H9 (cell line): ENCODE measurements around the gene USP35. TPM values are rescaled to one million over a fixed set of nuclear protein-coding genes. Genes with fewer than 3 reads are reported as not detected.

Experiments
- DNase-seq: peaks from one replicate; pipeline ENCODE4 v3.0.0-alpha.2; 2017
- H2AFZ ChIP-seq: one replicate; pipeline ENCODE4 v1.6.1; 2013; ENCODE audit warnings: mild to moderate bottlenecking, low read length, control low read depth, moderate library complexity
- H2AK5ac ChIP-seq: 2 replicates; pipeline ENCODE4 v1.6.1; 2013; ENCODE audit warnings: low read length, control low read depth, mixed read lengths; ENCODE audit not compliant: insufficient read length
- H2BK120ac ChIP-seq: one replicate; pipeline ENCODE4 v1.6.1; 2013; ENCODE audit warnings: low read depth, mild to moderate bottlenecking, low read length, control low read depth, inconsistent platforms; ENCODE audit not compliant: poor library complexity, severe bottlenecking
- H2BK12ac ChIP-seq: 2 replicates; pipeline ENCODE4 v1.6.1; 2013; ENCODE audit warnings: low read length, control low read depth, mixed read lengths, low read depth; ENCODE audit not compliant: insufficient read length
- H2BK15ac ChIP-seq: 2 replicates; pipeline ENCODE4 v1.6.1; 2013; ENCODE audit warnings: low read depth, low read length, control low read depth
- H2BK20ac ChIP-seq: one replicate; pipeline ENCODE4 v1.6.1; 2013; ENCODE audit warnings: low read depth, mild to moderate bottlenecking, low read length, control low read depth, inconsistent platforms; ENCODE audit not compliant: poor library complexity, severe bottlenecking
- H2BK5ac ChIP-seq: 2 replicates; pipeline ENCODE4 v1.6.1; 2013; ENCODE audit warnings: low read length, control low read depth, mixed read lengths; ENCODE audit not compliant: insufficient read length
- H3K14ac ChIP-seq: 2 replicates; pipeline ENCODE4 v1.6.1; 2013; ENCODE audit warnings: low read length, control low read depth; ENCODE audit not compliant: insufficient read depth
- H3K18ac ChIP-seq: 2 replicates; pipeline ENCODE4 v1.6.1; 2013; ENCODE audit warnings: low read depth, mild to moderate bottlenecking, mixed read lengths, low read length, control low read depth; ENCODE audit not compliant: insufficient read length
- H3K23ac ChIP-seq: 2 replicates; pipeline ENCODE4 v1.6.1; 2013; ENCODE audit warnings: low read length, control low read depth, mixed read lengths, low read depth; ENCODE audit not compliant: insufficient read length
- H3K23me2 ChIP-seq: 2 replicates; pipeline ENCODE4 v1.6.1; 2013; ENCODE audit warnings: low read depth, mild to moderate bottlenecking, mixed read lengths, low read length, control low read depth; ENCODE audit not compliant: insufficient read length, poor library complexity, severe bottlenecking
- H3K27ac ChIP-seq: 2 replicates; pipeline ENCODE4 v1.5.1; 2013; ENCODE audit warnings: low read length, control low read depth, mixed read lengths, low read depth; ENCODE audit not compliant: insufficient read length
- H3K27me3 ChIP-seq: 2 replicates; pipeline ENCODE4 v1.6.1; 2013; ENCODE audit warnings: low read length, control low read depth, inconsistent platforms; ENCODE audit not compliant: insufficient read depth
- H3K4ac ChIP-seq: 2 replicates; pipeline ENCODE4 v1.6.1; 2013; ENCODE audit warnings: low read depth, mild to moderate bottlenecking, control low read depth, inconsistent platforms, low read length, moderate library complexity
- H3K4me1 ChIP-seq: 2 replicates; pipeline ENCODE4 v1.6.1; 2013; ENCODE audit warnings: low read length, control low read depth, inconsistent platforms; ENCODE audit not compliant: insufficient read depth
- H3K4me2 ChIP-seq: 2 replicates; pipeline ENCODE4 v1.6.1; 2013; ENCODE audit warnings: low read length, control low read depth, mixed read lengths; ENCODE audit not compliant: insufficient read length, insufficient read depth
- H3K56ac ChIP-seq: 2 replicates; pipeline ENCODE4 v1.6.1; 2013; ENCODE audit warnings: low read depth, mild to moderate bottlenecking, mixed read lengths, low read length, control low read depth; ENCODE audit not compliant: insufficient read length
- H3K79me1 ChIP-seq: 2 replicates; pipeline ENCODE4 v1.6.1; 2013; ENCODE audit warnings: low read depth, mild to moderate bottlenecking, moderate library complexity, low read length, control low read depth, inconsistent platforms; ENCODE audit not compliant: insufficient read depth, poor library complexity, severe bottlenecking
- H3K79me2 ChIP-seq: 2 replicates; pipeline ENCODE4 v1.6.1; 2013; ENCODE audit warnings: low read length, control low read depth, inconsistent platforms; ENCODE audit not compliant: insufficient read depth
- H3K9ac ChIP-seq: 2 replicates; pipeline ENCODE4 v1.6.1; 2013; ENCODE audit warnings: low read length, control low read depth, mixed read lengths; ENCODE audit not compliant: insufficient read length; ENCODE audit errors: extremely low read depth
- H3K9me3 ChIP-seq: one replicate; pipeline ENCODE4 v1.6.1; 2013; ENCODE audit warnings: low read depth, low read length, inconsistent platforms; ENCODE audit not compliant: control insufficient read depth
- H3T11ph ChIP-seq: one replicate; pipeline ENCODE4 v1.6.1; 2013; ENCODE audit warnings: mild to moderate bottlenecking, low read length, control low read depth, inconsistent platforms
- H4K20me1 ChIP-seq: one replicate; pipeline ENCODE4 v1.6.1; 2013; ENCODE audit not compliant: control insufficient read depth, insufficient read length, insufficient read depth
- H4K5ac ChIP-seq: 2 replicates; pipeline ENCODE4 v1.6.1; 2013; ENCODE audit warnings: low read depth, mild to moderate bottlenecking, mixed read lengths, low read length, control low read depth; ENCODE audit not compliant: insufficient read length
- H4K8ac ChIP-seq: replicated peaks from 2 replicates; pipeline ENCODE4 v1.6.1; 2013; ENCODE audit warnings: low read length, control low read depth, mixed read lengths, low read depth; ENCODE audit not compliant: insufficient read length
- H4K91ac ChIP-seq: 2 replicates; pipeline ENCODE4 v1.6.1; 2013; ENCODE audit warnings: low read depth, mild to moderate bottlenecking, moderate library complexity, mixed read lengths, low read length, control low read depth; ENCODE audit not compliant: insufficient read length
- H3K27ac Mint-ChIP-seq, 3 experiments: 2 replicates in 2 of 3; 3 replicates in 1 of 3; pipeline ENCODE4 v1.8.0; 2020 to 2021; ENCODE audit warnings: mixed read lengths in 3 of 3, mild to moderate bottlenecking in 1 of 3, moderate library complexity in 1 of 3
- H3K27me3 Mint-ChIP-seq: 2 replicates; pipeline ENCODE4 v1.8.0; 2021; ENCODE audit warnings: low read depth, mild to moderate bottlenecking, moderate library complexity, mixed read lengths
- H3K36me3 Mint-ChIP-seq, 3 experiments: 2 replicates in 2 of 3; 3 replicates in 1 of 3; pipeline ENCODE4 v1.8.0; 2020 to 2021; ENCODE audit warnings: low read depth in 3 of 3, mixed read lengths in 3 of 3; ENCODE audit not compliant: insufficient read depth in 1 of 3
- H3K4me1 Mint-ChIP-seq, 2 experiments: 2 replicates each; pipeline ENCODE4 v1.8.0; 2020; ENCODE audit warnings: mixed read lengths in 2 of 2
- H3K4me3 Mint-ChIP-seq, 2 experiments: 2 replicates in 1 of 2; 3 replicates in 1 of 2; pipeline ENCODE4 v1.8.0; 2020 to 2021; ENCODE audit warnings: mild to moderate bottlenecking in 2 of 2, mixed read lengths in 2 of 2, moderate library complexity in 1 of 2
- H3K9me3 Mint-ChIP-seq, 2 experiments: 2 replicates in 1 of 2; 3 replicates in 1 of 2; pipeline ENCODE4 v1.8.0; 2020; ENCODE audit warnings: mild to moderate bottlenecking in 2 of 2, mixed read lengths in 2 of 2, moderate library complexity in 1 of 2
- CTCF ChIP-seq: fragments of 200-600 bp; sonication (generic); conservative IDR thresholded peaks from 3 replicates; pipeline ENCODE4 v1.8.0; 2021; ENCODE audit warnings: antibody characterized with exemption, mild to moderate bottlenecking
- WGBS: extraction: QIAGEN DNeasy Blood & Tissue Kit; methylation state at CpG from one replicate; pipeline ENCODE4 v1.1.7; 2013; ENCODE audit warnings: missing lambda C conversion rate, low lambda C conversion rate, mixed read lengths; ENCODE audit not compliant: insufficient read length; ENCODE audit errors: extremely low coverage; 5-methylcytosine and 5-hydroxymethylcytosine counted together
- total RNA-seq: library from RNA; stranded (reverse); gene quantifications from 2 replicates; pipeline ENCODE4 v1.2.1, GENCODE V29; 2021

The USP35 gene
- total RNA-seq, 1 experiment from 2014 or later: 6.8 TPM

GRCh38 chr11:78205691-78206090, 17.0 kb downstream of the USP35 start:
- Histone ChIP-seq H3T11ph (no peak overlapping the region), H3K56ac (no peak overlapping the region), H3K9ac (no peak overlapping the region), H3K27me3 (no peaks in the 10 kb centered on the region), H4K91ac (no peak overlapping the region), H2AK5ac (no peak overlapping the region), H3K23me2 (no peaks in the 10 kb centered on the region), H2BK12ac (no peak overlapping the region), H4K8ac (no peak overlapping the region), H3K4me1 (no peaks in the 10 kb centered on the region), H3K4me2 (no peak overlapping the region), H3K14ac (no peak overlapping the region), H2AFZ (no peak overlapping the region), H3K4ac (no peak overlapping the region), H2BK15ac (no peak overlapping the region), H4K20me1 (no peaks in the 10 kb centered on the region), H3K23ac (no peak overlapping the region), H3K18ac (no peak overlapping the region), H3K27ac (no peak overlapping the region), H2BK120ac (no peak overlapping the region), H2BK20ac (no peak overlapping the region), H3K79me1 (no peaks in the 10 kb centered on the region), H4K5ac (no peak overlapping the region), H2BK5ac (no peak overlapping the region), H3K9me3 (no peaks in the 10 kb centered on the region), H3K79me2 (no peaks in the 10 kb centered on the region)
- peaks cover 13 to 17% of the 10 kb centered on the region in 2 experiments for H3K4me1 Mint-ChIP-seq
- H3K27me3 Mint-ChIP-seq: no peaks in the 10 kb centered on the region; the same call in 1 of the 2 replicates
- peaks cover 8 to 24% (median 17%) of the 10 kb centered on the region in 3 experiments; a peak in 6 of 7 replicates for H3K36me3 Mint-ChIP-seq
- H3K27ac Mint-ChIP-seq: peak overlapping the region in 1 of 3 experiments; percentile 16; a peak in 1 of 7 replicates
- H3K9me3 Mint-ChIP-seq: no peaks in the 10 kb centered on the region
- no peak overlapping the region for H3K4me3 Mint-ChIP-seq
- WGBS: no CpG with 5 or more reads among the region's 7 CpGs
- DNase-seq: no peak
- no peak for TF ChIP-seq CTCF
